ENCODE data around the gene MISP. TPM values are rescaled to one million over a fixed set of nuclear protein-coding genes. Genes with fewer than 3 reads are reported as not detected.

MISP gene
- polyA plus RNA-seq, 1 donor: 0.19 TPM

DNA sequence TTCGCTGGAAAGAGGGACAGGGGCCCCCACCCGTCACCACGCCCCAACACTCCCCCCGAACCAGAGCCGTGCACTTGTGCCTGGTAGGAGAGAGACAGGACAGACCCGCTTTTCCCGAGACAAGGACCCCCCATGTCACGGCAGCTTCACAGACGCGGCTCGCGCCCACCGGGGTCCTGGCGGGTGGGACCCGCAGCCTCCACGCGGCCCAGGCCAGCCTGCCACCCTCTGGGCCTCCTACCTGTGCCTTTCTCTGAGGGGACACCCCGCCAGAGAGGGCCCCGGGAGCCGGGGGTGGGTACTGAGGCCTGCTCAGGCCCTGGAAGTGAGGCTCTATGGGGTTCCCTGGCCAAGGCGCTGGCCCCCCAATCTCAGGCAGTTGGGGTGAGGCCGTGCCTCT is 4.0 kb upstream of the MISP start:
- DNase-seq (ENCODE audit: low read depth): no peak

DNA sequence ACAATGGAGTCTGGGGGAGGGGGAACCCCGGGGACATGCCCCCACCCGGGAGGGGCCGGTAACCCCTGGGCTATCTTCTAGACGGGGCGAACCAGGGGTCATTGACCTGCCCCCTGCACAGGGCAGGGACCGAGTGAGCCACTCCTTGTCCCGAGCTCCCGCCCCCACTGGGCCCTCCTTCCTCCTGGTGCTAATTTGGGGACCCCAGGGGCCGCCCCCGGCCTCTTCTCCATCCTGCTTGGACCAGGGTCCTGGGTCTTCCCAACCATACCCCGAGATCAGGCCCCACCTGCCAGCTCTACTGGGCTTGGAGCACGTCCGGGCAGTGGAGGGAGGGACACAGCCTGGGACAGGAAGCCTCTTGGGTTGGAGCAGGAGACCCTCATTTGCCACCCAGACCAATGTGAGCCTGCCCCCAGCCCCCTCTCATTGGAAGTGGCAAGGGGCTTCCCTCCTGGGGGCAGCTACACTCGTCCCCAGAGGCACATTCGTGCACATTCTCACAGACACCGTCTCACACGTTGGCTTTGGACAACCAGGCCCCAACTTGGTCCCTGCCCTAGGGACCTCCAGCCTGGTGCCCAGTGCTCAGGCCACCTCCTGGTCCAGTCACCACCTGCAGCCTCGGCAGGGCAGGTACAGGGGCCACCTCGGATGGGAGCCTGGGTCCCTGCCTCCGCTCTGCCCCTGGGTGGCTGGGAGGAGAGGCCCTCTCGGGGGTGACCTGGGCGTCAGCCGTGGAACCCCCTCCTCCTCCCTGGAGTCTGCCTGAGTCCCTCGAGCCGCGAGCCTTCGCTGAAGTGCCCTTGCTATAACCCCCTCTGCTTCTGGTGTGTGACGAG is 3.3 kb upstream of the MISP start:
- no peak for DNase-seq (ENCODE audit: low read depth)

DNA sequence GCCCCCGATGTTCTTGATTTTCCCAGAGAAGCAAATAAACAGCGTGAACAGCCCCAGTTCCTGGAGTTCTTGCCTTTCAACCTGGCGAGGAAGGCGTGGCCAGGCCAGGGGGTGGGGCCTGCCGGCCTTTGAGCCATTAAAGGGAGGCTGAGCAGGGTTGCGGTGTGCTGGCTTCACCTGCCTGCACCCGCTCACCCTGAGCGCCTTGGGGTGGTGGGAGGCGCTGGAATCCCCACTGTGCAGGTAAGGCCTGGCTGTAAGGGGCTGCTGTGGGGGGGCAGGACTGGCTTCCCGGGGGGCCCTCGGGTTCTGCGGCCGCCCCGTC is 2.7 kb upstream of the MISP start:
- no peak for DNase-seq (ENCODE audit: low read depth)

DNA sequence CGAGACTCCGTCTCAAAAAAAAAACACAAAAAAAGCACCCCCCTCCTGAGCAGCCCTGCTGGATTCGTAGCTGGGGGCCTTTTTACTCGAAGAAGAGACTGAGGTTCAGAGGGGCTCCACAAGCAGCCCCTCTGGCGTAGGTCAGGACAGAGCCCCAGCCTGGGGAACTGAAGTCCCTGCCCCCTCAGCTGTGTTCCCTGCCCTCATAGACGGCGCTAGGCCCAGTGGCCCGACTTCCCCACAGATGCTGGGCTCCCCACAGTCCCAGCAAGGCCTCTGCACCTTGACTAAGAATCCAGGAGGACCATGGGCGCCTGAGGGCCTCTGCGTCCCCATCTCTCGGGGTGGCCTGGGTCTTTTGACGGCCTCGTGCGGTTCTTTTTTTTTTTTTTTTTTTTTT is 1.1 kb upstream of the MISP start:
- no peak for DNase-seq (ENCODE audit: low read depth)

DNA sequence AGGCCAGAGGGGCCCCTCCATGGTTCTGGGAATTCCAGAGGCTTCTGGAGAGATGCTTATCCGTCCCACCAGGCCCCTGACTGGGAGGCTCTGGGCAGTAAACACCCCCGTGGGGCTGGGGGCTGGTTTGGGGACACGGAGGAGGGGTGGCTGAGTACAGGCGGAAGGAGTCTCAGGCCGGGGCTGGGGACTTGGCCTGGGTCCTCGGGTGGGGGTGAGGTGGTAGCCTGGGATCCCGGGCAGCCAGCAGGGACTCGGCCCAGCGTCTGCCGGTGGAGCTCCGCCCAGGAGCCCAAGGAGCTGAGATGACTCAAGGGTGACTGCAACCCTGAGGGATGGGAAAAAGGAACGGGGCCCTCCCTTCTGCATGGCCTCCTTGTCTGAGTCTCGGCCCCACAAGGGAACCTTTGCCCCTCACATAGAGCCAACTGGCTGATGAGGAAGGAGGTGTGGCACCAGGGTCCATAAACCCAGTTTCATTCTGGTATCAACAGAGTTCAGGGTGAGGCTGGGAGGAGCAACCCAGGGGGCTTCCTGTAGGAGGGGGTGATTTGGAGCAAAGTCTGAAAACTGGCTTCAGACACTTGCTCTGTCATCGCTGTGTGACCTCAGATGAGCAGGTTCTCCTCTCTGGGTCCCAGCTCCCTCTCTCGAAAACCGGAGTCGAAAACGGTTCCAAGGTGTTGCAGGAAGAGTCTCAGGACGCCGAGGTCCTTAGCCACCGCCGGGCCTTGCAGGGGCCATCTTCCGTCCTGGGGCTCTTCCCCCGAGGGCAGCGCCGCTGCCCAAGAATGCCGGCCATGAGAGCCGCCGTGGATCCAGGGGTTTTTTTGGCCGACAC is 809 bp downstream of the MISP start:
- DNase-seq (ENCODE audit: low read depth): no peak

DNA sequence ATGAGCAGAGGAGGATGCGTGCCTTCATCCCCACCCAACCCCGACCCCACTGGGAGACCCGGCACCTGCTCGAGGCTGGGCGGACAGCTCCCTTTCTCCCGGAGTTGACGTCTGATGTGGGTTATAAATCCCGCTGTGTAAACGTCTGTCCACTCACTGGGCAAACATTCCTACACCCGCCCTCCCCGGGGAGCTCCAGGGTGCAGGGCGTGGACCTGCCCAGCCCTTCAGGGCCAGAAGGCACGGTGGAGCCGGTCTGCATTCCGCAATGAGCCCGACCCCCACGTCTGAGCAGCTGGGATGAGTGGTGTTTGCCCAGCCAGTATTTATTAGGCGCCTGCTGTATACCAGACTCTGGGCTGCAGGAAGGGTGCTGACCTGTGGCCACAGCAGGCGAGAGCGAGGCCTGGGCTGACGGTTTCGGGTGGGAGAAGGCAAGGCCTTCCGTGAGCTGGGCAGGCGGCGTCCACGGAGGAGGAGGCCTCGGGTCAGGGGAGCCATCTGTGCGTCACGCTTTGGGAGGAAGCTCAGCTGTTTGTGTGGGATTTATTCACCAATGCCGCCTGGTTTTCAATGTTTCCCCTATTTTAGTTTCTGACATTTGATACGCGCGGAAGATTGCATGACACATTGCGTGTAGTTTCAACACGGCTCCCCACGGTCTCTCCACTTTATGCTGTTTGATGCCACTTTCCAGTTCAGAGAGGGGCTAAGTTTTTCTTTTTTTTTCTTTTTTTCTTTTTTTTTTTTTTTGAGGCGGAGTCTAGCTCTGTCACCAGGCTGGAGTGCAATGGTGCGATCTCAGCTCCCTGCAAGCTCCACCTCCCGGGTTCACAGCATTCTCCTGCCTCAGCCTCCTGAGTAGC is 2.0 kb downstream of the MISP start:
- DNase-seq (ENCODE audit: low read depth): no peak

DNA sequence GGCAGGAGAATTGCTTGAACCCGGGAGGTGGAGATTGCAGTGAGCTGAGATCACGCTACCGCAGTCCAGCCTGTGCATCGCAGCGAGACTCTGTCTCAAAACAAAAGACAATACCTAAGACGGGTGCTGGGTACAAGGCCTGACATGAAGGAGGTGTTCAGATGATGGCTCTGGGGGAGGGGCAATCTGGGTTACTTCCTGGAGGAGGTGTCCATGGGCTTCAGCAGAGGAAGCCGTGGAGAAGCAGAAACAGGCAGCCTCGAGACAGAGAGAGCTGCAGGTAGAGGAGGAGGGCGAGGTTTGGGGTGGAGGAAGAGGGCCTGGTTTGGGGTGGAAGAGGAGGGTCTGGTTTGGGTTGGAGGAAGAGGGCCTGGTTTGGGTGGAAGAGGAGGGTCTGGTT is 3.6 kb downstream of the MISP start:
- DNase-seq (ENCODE audit: low read depth): no peak

DNA sequence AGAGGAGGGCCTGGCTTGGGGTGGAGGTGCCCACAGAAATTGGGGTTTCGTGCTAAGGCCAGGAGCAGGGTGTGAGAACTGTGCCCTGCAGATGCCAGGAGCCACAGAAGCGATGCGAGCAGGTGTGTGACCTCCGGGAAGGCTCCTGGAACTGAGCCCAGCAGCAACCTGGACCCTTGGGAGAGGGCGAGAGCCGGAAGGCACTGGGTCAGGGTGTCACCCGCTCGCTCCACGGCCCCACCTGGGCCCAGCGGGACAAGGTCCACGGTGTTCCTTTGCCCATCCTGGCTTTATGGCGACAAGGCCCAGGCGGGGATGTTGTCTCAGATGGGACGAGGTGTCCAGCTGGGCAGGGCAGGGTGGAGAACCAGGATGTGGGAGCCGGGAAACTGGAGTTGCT is 4.2 kb downstream of the MISP start:
- DNase-seq (ENCODE audit: low read depth): no peak

DNA sequence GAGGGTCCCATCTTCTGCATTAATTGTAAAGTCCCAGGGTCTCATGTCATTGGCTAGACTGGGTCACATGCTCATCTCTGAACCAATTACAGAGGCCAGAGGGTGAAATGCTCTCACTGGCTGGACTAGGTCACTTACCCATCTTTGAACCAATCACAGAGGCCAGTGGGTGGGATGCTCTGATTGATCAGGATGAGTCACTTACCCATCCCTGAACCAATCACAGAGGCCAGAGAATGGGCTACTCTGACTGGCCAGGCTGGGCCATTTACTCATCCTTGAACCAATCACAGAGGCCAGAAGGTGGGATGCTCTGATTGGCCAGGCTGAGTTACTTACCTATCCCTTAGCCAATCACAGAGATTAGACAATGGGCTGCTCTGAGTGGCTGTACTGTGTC is 5.3 kb downstream of the MISP start:
- no peak for DNase-seq (ENCODE audit: low read depth)

DNA sequence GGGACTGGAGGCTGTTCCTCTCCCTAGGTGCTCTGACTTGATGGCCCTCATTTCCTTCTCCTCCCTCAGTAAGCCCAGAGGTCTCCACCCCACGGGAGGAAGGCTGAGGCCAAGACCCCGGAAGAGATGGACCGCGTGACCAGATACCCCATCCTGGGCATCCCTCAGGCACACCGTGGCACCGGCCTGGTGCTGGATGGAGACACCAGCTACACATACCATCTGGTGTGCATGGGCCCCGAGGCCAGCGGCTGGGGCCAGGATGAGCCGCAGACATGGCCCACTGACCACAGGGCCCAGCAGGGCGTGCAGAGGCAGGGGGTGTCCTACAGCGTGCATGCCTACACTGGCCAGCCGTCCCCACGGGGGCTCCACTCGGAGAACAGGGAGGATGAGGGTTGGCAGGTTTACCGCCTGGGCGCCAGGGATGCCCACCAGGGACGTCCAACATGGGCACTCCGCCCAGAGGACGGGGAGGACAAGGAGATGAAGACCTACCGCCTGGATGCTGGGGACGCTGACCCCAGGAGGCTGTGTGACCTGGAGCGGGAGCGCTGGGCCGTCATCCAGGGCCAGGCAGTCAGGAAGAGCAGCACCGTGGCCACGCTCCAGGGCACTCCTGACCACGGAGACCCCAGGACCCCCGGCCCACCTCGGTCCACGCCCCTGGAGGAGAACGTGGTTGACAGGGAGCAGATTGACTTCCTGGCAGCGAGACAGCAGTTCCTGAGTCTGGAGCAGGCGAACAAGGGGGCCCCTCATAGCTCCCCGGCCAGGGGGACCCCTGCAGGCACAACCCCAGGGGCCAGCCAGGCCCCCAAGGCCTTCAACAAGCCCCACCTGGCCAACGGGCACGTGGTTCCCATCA is 6.1 kb downstream of the MISP start:
- no peak for DNase-seq (ENCODE audit: low read depth)

DNA sequence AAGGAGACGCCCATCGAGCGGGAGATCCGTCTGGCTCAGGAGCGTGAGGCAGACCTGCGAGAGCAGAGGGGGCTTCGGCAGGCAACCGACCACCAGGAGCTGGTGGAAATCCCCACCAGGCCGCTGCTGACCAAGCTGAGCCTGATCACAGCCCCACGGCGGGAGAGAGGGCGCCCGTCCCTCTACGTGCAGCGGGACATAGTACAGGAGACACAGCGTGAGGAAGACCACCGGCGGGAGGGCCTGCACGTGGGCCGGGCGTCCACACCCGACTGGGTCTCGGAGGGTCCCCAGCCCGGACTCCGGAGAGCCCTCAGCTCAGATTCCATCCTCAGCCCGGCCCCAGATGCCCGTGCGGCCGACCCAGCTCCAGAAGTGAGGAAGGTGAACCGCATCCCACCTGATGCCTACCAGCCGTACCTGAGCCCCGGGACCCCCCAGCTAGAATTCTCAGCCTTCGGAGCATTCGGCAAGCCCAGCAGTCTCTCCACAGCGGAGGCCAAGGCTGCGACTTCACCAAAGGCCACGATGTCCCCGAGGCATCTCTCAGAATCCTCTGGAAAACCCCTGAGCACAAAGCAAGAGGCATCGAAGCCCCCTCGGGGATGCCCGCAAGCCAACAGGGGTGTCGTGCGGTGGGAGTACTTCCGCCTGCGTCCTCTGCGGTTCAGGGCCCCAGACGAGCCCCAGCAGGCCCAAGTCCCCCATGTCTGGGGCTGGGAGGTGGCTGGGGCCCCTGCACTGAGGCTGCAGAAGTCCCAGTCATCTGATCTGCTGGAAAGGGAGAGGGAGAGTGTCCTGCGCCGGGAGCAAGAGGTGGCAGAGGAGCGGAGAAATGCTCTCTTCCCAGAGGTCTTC is 7.1 kb downstream of the MISP start:
- no peak for DNase-seq (ENCODE audit: low read depth)

DNA sequence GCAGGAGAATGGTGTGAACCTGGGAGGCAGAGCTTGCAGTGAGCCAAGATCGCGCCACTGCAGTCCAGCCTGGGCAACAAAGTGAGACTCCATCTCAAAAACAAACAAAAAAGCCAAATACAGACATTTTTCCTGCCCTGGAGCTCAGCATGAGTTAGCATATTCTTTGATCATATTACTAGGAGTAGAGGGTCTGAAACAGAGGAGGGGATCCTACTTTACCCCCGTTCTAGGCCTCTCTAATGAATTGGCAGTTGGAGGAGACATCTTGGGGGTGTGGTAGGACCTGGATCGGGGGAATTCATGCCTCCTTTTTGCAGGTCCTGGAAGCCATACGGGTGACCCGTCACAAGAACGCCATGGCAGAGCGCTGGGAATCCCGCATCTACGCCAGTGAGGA is 12.3 kb downstream of the MISP start:
- DNase-seq (ENCODE audit: low read depth): no peak

DNA sequence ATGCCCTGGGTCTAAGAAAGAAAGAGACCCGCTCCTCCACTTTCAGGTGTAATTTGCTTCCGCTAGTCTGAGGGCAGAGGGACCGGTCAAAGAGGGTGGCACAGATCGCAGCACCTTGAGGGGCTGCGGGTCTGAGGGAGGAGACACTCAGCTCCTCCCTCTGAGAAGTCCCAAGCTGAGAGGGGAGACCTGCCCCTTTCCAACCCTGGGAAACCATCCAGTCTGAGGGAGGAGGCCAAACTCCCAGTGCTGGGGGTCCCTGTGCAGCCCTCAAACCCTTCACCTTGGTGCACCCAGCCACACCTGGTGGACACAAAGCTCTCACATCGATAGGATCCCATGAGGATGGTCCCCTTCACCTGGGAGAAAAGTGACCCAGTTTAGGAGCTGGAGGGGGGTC is 13.0 kb downstream of the MISP start:
- no peak for DNase-seq (ENCODE audit: low read depth)

DNA sequence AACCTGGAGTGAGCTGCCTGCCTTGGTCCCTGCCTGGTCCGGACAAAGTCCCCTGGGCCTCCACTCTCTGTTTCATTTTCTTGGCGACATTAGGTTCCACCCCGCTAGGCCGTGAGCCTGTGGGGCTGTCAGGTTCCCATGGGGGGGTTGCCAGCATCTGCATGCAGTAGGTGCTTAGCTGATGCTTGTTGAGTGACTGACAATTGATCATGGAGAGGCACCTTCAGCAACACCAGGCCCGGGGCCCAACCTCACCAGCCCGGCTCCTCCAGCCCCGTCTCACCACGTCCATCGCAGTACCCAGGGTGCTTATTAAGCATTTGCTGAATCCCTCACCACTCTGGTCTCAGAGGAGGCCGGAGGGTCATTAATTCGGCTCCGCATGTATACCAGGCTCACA is 13.4 kb downstream of the MISP start:
- no peak for DNase-seq (ENCODE audit: low read depth)

DNA sequence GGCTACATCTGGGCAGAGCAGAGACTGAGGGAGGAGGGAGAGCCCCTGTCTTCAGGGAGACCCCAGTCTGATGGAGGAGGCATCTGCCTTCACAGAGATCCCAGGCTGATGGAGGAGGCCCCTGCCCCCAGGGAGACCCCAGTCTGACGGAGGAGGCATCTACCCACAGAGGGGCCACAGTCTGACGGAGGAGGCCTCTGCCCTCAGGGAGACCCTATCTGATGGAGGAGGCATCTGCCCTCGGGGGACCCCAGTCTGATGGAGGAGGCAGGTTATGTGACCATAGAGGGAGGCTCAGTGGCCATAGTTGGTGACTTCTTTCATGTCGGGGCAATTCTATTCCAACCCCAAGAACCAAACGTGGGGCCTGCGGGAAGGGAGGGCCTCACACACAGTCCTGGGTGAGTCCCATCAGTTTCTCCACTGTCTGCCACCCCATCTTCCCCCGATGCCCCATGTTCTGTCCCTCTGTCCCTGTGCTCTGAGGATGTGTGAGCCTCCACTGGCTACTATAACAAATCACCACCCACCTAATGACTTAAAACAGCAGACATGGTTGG is 14.3 kb downstream of the MISP start:
- DNase-seq (ENCODE audit: low read depth): no peak

DNA sequence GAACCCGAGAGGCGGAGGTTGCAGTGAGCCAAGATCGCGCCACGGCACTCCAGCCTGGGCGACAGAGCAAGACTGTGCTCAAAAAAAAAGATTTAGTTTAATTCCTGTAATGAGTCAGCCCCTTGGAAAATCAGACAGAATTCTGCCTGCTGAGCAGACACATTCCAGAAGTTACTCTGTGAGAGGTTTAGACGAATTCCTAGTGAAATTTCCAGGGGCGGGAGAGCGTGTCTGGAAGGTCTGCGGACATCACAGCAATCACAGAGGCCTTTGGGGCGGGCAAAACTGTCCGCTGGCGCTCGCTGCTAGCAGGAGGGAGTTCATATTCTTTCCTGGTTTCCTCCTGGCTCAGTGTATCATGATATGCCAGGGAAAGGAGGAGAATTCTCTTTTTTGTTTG is 17.5 kb downstream of the MISP start:
- DNase-seq (ENCODE audit: low read depth): no peak

DNA sequence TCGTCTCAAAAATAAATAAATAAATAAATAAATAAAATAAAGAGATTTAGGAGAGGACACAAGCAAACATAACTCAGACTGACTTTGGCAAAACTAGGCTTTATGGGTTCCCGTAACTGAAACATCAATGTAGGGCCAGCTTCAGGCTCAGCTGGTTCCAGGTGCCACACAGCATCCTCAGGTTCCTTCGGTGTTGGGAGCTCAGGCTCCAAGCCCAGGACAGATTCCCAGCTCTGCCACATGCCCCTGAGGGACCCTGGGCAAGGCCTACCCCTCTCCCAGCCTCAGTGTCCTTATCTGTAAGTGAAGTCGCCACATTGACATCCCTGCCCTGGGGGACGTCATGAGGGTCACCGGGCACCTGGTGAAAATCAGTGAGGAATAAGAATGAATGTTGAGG is 18.7 kb downstream of the MISP start:
- DNase-seq (ENCODE audit: low read depth): no peak

DNA sequence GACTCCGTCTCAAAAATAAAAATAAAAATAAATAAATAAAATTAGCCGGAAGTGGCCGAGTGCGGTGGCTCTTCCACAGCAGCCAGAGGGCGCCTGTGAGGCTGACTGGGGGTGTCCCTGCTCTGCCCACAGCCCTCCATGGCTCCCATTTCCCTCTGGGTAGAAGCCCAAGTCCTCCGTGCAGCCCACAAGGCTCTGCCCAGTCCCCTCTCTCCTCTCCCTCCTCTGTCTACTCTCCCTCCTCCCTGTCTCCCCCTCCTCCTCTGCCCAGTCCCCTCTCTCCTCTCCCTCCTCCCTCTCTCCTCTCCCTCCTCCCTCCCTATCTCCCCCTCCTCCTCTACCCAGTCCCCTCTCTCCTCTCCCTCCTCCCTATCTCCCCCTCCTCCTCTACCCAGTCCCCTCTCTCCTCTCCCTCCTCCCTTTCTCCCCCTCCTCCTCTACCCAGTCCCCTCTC is 20.4 kb downstream of the MISP start:
- DNase-seq (ENCODE audit: low read depth): no peak

DNA sequence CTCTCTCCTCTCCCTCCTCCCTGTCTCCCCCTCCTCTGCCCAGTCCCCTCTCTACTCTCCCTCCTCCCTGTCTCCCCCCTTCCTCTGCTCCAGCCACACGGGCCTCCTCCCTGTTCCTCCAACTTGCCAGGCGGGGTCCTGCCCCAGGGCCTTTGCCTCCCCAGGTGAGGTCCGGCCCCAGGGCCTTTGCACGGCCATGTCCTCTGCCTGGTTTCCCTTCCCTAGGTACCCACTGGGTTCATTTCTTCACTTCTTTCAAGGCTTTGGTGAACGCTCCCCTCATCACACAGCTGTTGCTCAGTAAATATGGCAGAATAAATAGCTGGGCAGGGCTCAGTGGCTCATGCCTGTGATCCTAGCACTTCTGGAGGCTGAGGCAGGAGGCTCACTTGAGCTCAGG is 21.2 kb downstream of the MISP start:
- DNase-seq (ENCODE audit: low read depth): no peak

Data from forelimb muscle (tissue), 1 donor.